ENCODE measurements around the gene FAM13A. TPM values are rescaled to one million over a fixed set of nuclear protein-coding genes. Genes with fewer than 3 reads are reported as not detected.
"Not testable (repeated sequence)": the region's sequence is repeated elsewhere in the genome, so short reads cannot be mapped to it uniquely, and the experiment has no call there.

The FAM13A gene
- total and polyA plus RNA-seq, 4 donors = 31.0 to 41.4 (median 35.8) TPM

DNA sequence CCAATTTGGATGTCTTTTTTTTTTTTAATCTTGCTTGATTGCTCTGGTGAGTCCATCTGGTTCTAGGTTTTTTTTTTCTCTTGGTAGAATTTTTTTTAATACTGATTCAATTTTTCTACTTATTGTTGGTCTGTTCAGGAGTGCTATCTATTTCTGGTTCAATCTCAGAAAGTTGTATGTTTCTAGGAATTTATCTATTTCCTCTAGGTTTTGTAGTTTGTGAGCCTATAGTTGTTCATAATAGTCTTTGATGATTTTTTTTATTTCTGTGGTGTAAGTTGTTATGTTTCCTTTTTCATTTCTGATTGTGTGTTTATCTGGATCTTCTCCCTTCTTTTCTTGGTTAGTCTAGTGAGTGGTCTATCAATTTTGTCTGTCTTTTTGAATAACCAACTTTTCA is 129.6 kb downstream of the FAM13A start:
- no peak for DNase-seq (ENCODE audit: low read depth in 4 of 6, low spot score in 6 of 6)
- Histone ChIP-seq H3K36me3 (ENCODE audit: control insufficient read depth, insufficient read depth, low read length) (no peaks in the 10 kb centered on the region), H3K4me1 (ENCODE audit: control insufficient read depth, insufficient read depth, low read length) (no peaks in the 10 kb centered on the region)

DNA sequence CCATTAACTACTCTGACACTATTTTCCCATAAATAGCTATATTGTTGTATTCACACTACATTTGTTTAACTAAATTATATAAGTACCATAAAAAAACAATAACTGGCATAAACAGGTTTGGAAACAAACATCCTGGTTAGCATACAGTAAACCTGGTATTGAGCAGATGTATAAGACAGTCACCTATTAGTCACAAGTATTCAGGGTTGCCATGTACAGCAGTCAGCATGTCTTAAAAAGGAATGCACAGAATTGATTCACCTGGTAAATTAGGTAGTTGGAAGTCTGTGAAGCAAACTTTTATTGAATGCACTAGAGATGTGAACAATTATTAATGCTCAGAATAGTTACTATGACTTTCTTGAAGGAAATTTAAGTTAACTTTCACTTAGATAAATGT is 137.9 kb downstream of the FAM13A start:
- no peak overlapping the region for H3K4me3 ChIP-seq (ENCODE audit: low read depth, low read length)
- H3K27ac ChIP-seq (ENCODE audit: low read depth, low read length) = no peak overlapping the region
- no peaks in the 10 kb centered on the region for H3K27me3 ChIP-seq (ENCODE audit: control insufficient read depth, insufficient read depth, low read length)
- no peaks in the 10 kb centered on the region for H3K36me3 ChIP-seq (ENCODE audit: control insufficient read depth, insufficient read depth, low read length)
- H3K4me1 ChIP-seq (ENCODE audit: control insufficient read depth, insufficient read depth, low read length) = no peaks in the 10 kb centered on the region
- no peaks in the 10 kb centered on the region for H3K9me3 ChIP-seq (ENCODE audit: control insufficient read depth, insufficient read depth, low read length)
- DNase-seq (ENCODE audit: low read depth in 4 of 6, low spot score in 6 of 6) = no peak

More for the DNA sequence above, 129.6 kb downstream of the FAM13A start:
- no peaks in the 10 kb centered on the region for H3K27me3 ChIP-seq (ENCODE audit: control insufficient read depth, insufficient read depth, low read length)
- peaks cover 4% of the 10 kb centered on the region for H3K9me3 ChIP-seq (ENCODE audit: control insufficient read depth, insufficient read depth, low read length)
- no peak overlapping the region for H3K27ac ChIP-seq (ENCODE audit: low read depth, low read length)
- H3K4me3 ChIP-seq (ENCODE audit: low read depth, low read length) = no peak overlapping the region

DNA sequence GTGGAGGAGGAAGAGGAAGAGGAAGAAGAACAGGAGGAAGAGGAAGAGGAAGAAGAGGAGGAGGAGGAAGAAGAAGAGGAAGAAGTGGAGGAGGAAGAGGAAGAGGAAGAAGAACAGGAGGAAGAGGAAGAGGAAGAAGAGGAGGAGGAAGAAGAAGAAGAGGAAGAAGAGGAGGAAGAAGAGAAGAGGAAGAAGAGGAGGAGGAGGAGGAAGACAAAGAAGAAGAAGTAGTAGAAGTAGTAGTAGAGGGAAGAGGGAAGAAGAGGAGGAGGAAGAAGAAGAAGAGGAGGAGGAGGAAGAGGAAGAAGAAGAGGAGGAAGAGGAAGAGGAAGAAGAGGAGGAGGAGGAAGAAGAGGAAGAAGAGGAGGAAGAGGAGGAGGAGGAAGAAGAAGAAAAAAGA is 143.8 kb downstream of the FAM13A start:
- not testable (repeated sequence) for H3K27me3 ChIP-seq (ENCODE audit: control insufficient read depth, insufficient read depth, low read length); H3K9me3 ChIP-seq (ENCODE audit: control insufficient read depth, insufficient read depth, low read length); DNase-seq (ENCODE audit: low read depth in 4 of 6, low spot score in 6 of 6); H3K4me3 ChIP-seq (ENCODE audit: low read depth, low read length); H3K4me1 ChIP-seq (ENCODE audit: control insufficient read depth, insufficient read depth, low read length); H3K27ac ChIP-seq (ENCODE audit: low read depth, low read length); H3K36me3 ChIP-seq (ENCODE audit: control insufficient read depth, insufficient read depth, low read length)

DNA sequence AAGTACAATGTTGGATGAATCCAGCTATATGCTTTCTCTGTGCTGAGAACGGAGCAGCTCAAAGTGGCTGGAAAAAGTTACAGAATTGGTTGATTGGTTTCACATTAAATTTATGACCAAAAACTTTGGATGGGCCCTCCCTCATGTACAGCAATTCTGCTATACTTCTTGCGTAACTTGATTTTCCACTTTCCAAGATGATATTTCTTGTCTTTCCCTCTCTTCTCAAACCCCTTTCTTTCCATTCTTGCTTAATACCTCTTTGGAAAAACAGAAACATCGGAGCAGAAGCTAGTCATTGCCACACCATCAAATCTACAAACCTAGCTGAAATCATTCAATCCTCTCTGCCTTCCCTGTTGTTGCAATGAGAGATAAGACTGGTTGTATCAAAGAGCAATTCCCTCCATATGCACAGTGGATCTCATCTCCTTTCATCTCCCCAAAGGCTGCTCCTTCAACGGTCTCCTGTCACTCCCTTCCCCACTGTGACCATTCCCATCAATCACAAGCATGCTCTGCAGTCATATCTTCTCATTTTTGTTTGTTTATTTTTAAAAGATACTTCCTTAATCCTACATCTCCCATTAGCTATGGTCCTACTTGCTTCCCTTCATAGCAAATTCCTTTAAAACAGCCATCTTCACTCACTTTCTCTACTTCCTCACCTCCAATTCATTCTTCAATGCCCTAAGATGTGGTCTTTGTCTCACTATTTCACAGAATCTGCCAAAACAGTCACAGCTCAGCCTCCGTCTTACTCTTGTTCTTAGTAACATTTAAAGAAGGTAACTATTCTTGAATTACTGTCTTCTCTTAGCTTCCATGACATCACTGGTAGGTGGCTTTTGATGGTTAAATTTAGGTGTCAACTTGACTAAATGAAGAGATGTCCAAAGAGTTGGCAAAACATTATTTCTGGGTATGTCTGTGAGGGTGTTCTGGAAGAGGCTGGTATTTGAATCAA is 145.5 kb downstream of the FAM13A start:
- DNase-seq (ENCODE audit: low read depth in 4 of 6, low spot score in 6 of 6) = no peak
- no peaks in the 10 kb centered on the region for H3K9me3 ChIP-seq (ENCODE audit: control insufficient read depth, insufficient read depth, low read length)
- no peaks in the 10 kb centered on the region for H3K4me1 ChIP-seq (ENCODE audit: control insufficient read depth, insufficient read depth, low read length)
- no peaks in the 10 kb centered on the region for H3K36me3 ChIP-seq (ENCODE audit: control insufficient read depth, insufficient read depth, low read length)
- H3K27me3 ChIP-seq (ENCODE audit: control insufficient read depth, insufficient read depth, low read length) = no peaks in the 10 kb centered on the region
- no peak overlapping the region for H3K27ac ChIP-seq (ENCODE audit: low read depth, low read length)
- 100% methylated on average over 3 of the region's 5 CpGs for WGBS (ENCODE audit: insufficient coverage)
- no peak overlapping the region for H3K4me3 ChIP-seq (ENCODE audit: low read depth, low read length)

DNA sequence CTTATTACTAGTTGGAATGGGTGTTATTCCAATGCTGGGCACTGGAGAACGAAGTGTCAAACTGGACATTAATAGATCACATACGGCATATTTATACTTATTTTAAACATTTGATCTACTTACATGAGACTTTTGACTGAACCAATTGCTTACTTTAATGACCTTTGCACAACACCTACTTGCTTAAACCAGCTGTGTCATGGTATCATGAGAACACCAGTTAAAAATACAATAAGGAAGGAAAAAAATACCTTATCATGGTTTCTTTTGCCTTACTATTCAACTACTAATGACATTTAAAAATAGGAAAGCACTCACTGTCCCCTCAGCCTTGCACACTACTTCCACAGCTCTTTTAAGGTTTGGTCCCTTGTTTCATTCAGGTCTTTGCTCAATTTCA is 146.9 kb downstream of the FAM13A start:
- no peaks in the 10 kb centered on the region for H3K27me3 ChIP-seq (ENCODE audit: control insufficient read depth, insufficient read depth, low read length)
- no CpG with 5 or more reads among the region's 2 CpGs for WGBS (ENCODE audit: insufficient coverage)
- H3K36me3 ChIP-seq (ENCODE audit: control insufficient read depth, insufficient read depth, low read length) = no peaks in the 10 kb centered on the region
- H3K27ac ChIP-seq (ENCODE audit: low read depth, low read length) = no peak overlapping the region
- no peaks in the 10 kb centered on the region for H3K4me1 ChIP-seq (ENCODE audit: control insufficient read depth, insufficient read depth, low read length)
- no peak for DNase-seq (ENCODE audit: low read depth in 4 of 6, low spot score in 6 of 6)
- H3K4me3 ChIP-seq (ENCODE audit: low read depth, low read length) = no peak overlapping the region
- H3K9me3 ChIP-seq (ENCODE audit: control insufficient read depth, insufficient read depth, low read length) = no peaks in the 10 kb centered on the region

DNA sequence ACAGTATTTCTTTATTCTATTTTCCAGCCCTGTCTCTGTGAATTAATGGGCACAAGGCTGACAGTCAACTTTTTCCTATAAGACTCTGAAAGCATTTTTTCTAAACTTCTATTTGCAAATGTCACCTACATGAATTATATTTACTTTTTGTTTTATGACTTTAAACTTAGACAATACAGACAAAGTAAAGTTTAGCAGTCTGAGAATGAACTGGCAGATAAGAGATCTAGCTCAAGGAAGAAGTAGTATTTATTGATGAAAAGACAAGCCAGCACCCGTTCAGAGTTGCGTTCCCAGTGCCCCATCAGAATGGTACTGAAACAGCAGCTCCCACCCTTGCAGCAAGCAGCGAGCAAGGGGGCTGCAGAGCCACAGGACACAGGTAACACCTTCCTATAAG is 148.5 kb downstream of the FAM13A start:
- 60% methylated on average over 2 of the region's 3 CpGs for WGBS (ENCODE audit: insufficient coverage)
- no peak overlapping the region for H3K4me3 ChIP-seq (ENCODE audit: low read depth, low read length)

DNA sequence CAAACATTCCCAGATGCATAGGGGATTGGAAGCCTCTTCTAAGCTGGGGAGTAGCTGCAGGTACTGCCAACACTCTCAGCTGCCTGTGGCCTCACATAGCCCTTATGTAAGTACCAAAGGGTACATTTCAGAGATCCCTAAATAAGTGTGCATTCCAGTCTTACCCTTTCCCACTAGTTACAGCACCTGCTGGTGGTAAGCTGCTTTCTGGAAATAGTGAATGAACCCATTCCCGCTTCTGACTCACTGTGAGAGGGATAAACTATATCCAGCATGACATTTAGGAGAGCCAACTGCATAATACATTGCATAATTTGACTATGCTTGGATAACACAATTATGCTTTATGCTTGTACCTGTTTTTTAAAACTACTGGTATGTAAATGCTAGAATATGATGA is 149.0 kb downstream of the FAM13A start:
- peaks cover 3% of the 10 kb centered on the region for H3K9me3 ChIP-seq (ENCODE audit: control insufficient read depth, insufficient read depth, low read length)

More for the DNA sequence above, 148.5 kb downstream of the FAM13A start:
- Histone ChIP-seq H3K27ac (ENCODE audit: low read depth, low read length) (no peak overlapping the region), H3K9me3 (ENCODE audit: control insufficient read depth, insufficient read depth, low read length) (peaks cover 3% of the 10 kb centered on the region), H3K36me3 (ENCODE audit: control insufficient read depth, insufficient read depth, low read length) (no peaks in the 10 kb centered on the region), H3K27me3 (ENCODE audit: control insufficient read depth, insufficient read depth, low read length) (no peaks in the 10 kb centered on the region), H3K4me1 (ENCODE audit: control insufficient read depth, insufficient read depth, low read length) (no peaks in the 10 kb centered on the region)
- DNase-seq (ENCODE audit: low read depth in 4 of 6, low spot score in 6 of 6) = no peak

DNA sequence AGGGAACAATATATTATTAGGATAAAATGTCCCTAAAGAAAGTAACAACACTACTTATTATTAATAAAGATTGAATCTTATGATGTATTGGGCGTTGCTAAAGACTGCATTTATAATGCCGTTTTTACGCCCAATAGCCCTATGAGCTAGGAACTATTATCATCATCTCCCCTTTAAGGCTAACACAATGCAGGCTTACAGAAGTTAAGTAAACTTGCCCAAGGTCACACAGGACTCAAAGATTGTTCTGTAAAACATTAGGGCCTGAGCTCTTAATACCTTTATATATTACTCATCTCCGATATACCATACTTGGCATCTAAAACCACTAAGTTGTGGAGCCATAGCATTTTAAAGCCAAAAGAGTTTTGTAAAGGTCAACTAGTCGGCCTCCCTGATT is 149.5 kb downstream of the FAM13A start:
- H3K4me3 ChIP-seq (ENCODE audit: low read depth, low read length) = no peak overlapping the region
- H3K27me3 ChIP-seq (ENCODE audit: control insufficient read depth, insufficient read depth, low read length) = no peaks in the 10 kb centered on the region
- 100% methylated on average over 1 of the region's 5 CpGs for WGBS (ENCODE audit: insufficient coverage)
- peaks cover 3% of the 10 kb centered on the region for H3K9me3 ChIP-seq (ENCODE audit: control insufficient read depth, insufficient read depth, low read length)
- H3K4me1 ChIP-seq (ENCODE audit: control insufficient read depth, insufficient read depth, low read length) = no peaks in the 10 kb centered on the region
- no peaks in the 10 kb centered on the region for H3K36me3 ChIP-seq (ENCODE audit: control insufficient read depth, insufficient read depth, low read length)
- DNase-seq (ENCODE audit: low read depth in 4 of 6, low spot score in 6 of 6) = no peak
- H3K27ac ChIP-seq (ENCODE audit: low read depth, low read length) = no peak overlapping the region

More for the DNA sequence above, 149.0 kb downstream of the FAM13A start:
- Histone ChIP-seq H3K4me3 (ENCODE audit: low read depth, low read length) (no peak overlapping the region), H3K27ac (ENCODE audit: low read depth, low read length) (no peak overlapping the region), H3K4me1 (ENCODE audit: control insufficient read depth, insufficient read depth, low read length) (no peaks in the 10 kb centered on the region), H3K36me3 (ENCODE audit: control insufficient read depth, insufficient read depth, low read length) (no peaks in the 10 kb centered on the region), H3K27me3 (ENCODE audit: control insufficient read depth, insufficient read depth, low read length) (no peaks in the 10 kb centered on the region)
- no peak for DNase-seq (ENCODE audit: low read depth in 4 of 6, low spot score in 6 of 6)
- WGBS (ENCODE audit: insufficient coverage) = no CpG with 5 or more reads among the region's 1 CpG

DNA sequence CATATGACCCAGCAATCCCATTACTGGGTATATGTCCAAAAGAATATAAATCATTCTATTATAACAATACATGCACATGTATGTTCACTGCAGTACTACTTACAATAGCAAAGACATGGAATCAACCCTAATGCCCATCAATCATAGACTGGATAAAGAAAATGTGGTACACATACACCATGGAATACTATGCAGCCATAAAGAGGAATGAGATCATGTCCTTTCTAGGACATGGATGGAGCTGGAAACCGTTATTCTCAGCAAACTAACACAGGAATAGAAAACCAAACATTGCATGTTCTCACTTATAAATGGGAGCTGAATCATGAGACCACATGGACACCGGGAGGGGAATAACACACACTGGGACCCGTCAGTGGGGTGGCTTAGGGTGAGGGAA is 152.7 kb downstream of the FAM13A start:
- DNase-seq (ENCODE audit: low read depth in 4 of 6, low spot score in 6 of 6); H3K4me3 ChIP-seq (ENCODE audit: low read depth, low read length); H3K36me3 ChIP-seq (ENCODE audit: control insufficient read depth, insufficient read depth, low read length); H3K4me1 ChIP-seq (ENCODE audit: control insufficient read depth, insufficient read depth, low read length); H3K27ac ChIP-seq (ENCODE audit: low read depth, low read length); H3K27me3 ChIP-seq (ENCODE audit: control insufficient read depth, insufficient read depth, low read length); H3K9me3 ChIP-seq (ENCODE audit: control insufficient read depth, insufficient read depth, low read length): not testable (repeated sequence)
- no CpG with 5 or more reads among the region's 3 CpGs for WGBS (ENCODE audit: insufficient coverage)

DNA sequence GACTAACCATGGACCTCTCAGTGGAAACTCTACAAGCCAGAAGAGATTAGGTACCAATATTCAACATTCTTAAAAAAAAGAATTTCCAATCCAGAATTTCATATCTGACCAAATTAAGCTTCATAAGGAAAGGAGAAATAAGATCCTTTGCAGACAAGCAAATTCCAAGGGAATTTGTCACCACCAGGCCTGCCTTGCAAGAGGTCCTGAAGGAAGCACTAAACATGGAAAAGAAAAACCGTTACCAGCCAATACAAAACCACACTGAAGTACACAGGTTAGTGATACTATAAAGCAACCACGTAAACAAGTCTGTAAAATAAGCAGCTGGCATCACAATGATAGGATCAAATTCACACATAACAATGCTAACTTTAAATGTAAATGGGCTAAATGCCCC is 156.6 kb downstream of the FAM13A start:
- Histone ChIP-seq H3K27me3 (ENCODE audit: control insufficient read depth, insufficient read depth, low read length) (no peaks in the 10 kb centered on the region), H3K4me1 (ENCODE audit: control insufficient read depth, insufficient read depth, low read length) (no peaks in the 10 kb centered on the region), H3K27ac (ENCODE audit: low read depth, low read length) (no peak overlapping the region), H3K4me3 (ENCODE audit: low read depth, low read length) (no peak overlapping the region), H3K9me3 (ENCODE audit: control insufficient read depth, insufficient read depth, low read length) (peaks cover 5% of the 10 kb centered on the region), H3K36me3 (ENCODE audit: control insufficient read depth, insufficient read depth, low read length) (no peaks in the 10 kb centered on the region)
- DNase-seq (ENCODE audit: low read depth in 4 of 6, low spot score in 6 of 6) = no peak
- no CpG with 5 or more reads among the region's 2 CpGs for WGBS (ENCODE audit: insufficient coverage)

Measured in spinal cord (tissue), 10 donors.